ENCODE measurements around the gene INPP5K.
A peak's percentile ranks its signal among the peaks of the same experiment; 100 is the strongest.

The INPP5K gene

GRCh38 chr17:1491443-1492248 is 24.8 kb downstream of the INPP5K start:
- H3K4me3 ChIP-seq (ENCODE audit: low read depth, low read length) = peak overlapping the region; percentile 28
- DNase-seq (ENCODE audit: low read depth) = peak; percentile 44
- peak; percentile 21 for TF ChIP-seq POLR2A (IDR thresholded peaks at IDR 0.05; ENCODE audit: extremely low read depth, insufficient read length)
- no peak for TF ChIP-seq MAX (IDR thresholded peaks at IDR 0.05; ENCODE audit: low read depth, low read length)
- no peak for TF ChIP-seq CTCF (IDR thresholded peaks at IDR 0.05; ENCODE audit: low read depth, low read length)
- 0 out of 2 replicates have a peak, but pooled peaks have one; percentile 2 for TF ChIP-seq MYC (IDR thresholded peaks at IDR 0.05; ENCODE audit: low read depth, low read length)

- TF ChIP-seq MYC (IDR thresholded peaks at IDR 0.05; ENCODE audit: low read depth, low read length) (peak; percentile 32), MAX (IDR thresholded peaks at IDR 0.05; ENCODE audit: low read depth, low read length) (peak; percentile 30; the same call in 1 of the 2 replicates), POLR2A (IDR thresholded peaks at IDR 0.05; ENCODE audit: extremely low read depth, insufficient read length) (peak; percentile 54), CTCF (IDR thresholded peaks at IDR 0.05; ENCODE audit: low read depth, low read length) (no peak)
- peak; percentile 49 for DNase-seq (ENCODE audit: low read depth)
- H3K4me3 ChIP-seq (ENCODE audit: low read depth, low read length) = peak overlapping the region; percentile 28
Measured at GRCh38 chr17:1490643-1491442, 25.6 kb downstream of the INPP5K start.

- no peak overlapping the region for H3K4me3 ChIP-seq (ENCODE audit: low read depth, low read length)
- no peak for DNase-seq (ENCODE audit: low read depth)
- no peak for TF ChIP-seq MAX (IDR thresholded peaks at IDR 0.05; ENCODE audit: low read depth, low read length)
- TF ChIP-seq MYC (IDR thresholded peaks at IDR 0.05; ENCODE audit: low read depth, low read length) = no peak
- no peak for TF ChIP-seq CTCF (IDR thresholded peaks at IDR 0.05; ENCODE audit: low read depth, low read length)
- TF ChIP-seq POLR2A (IDR thresholded peaks at IDR 0.05; ENCODE audit: extremely low read depth, insufficient read length) = no peak
Measured at GRCh38 chr17:1488826-1489270, 27.6 kb downstream of the INPP5K start.

- TF ChIP-seq MYC (IDR thresholded peaks at IDR 0.05; ENCODE audit: low read depth, low read length) (no peak), MAX (IDR thresholded peaks at IDR 0.05; ENCODE audit: low read depth, low read length) (no peak), CTCF (IDR thresholded peaks at IDR 0.05; ENCODE audit: low read depth, low read length) (no peak), POLR2A (IDR thresholded peaks at IDR 0.05; ENCODE audit: extremely low read depth, insufficient read length) (no peak)
- no peak overlapping the region for H3K4me3 ChIP-seq (ENCODE audit: low read depth, low read length)
- no peak for DNase-seq (ENCODE audit: low read depth)
Measured at GRCh38 chr17:1487939-1488825, 28.2 kb downstream of the INPP5K start.

Data from NB4 (cell line).